Parathyroid adenoma (tissue), 2 donors: Measurements from ENCODE around the gene FRMD4A.

Experiments
- H2AFZ ChIP-seq: fragments of 300-600 bp; sonication (generic); one replicate; pipeline ENCODE4 v1.7.0; 2017; ENCODE audit warnings: antibody characterized with exemption, mild to moderate bottlenecking
- H3K27ac ChIP-seq: fragments of 300-600 bp; sonication (generic); one replicate; pipeline ENCODE4 v1.7.0; 2017
- H3K27me3 ChIP-seq: fragments of 300-600 bp; sonication (generic); one replicate; pipeline ENCODE4 v1.7.0; 2017; ENCODE audit warnings: low read length; ENCODE audit not compliant: control insufficient read depth, insufficient read depth
- H3K36me3 ChIP-seq: fragments of 300-600 bp; sonication (generic); one replicate; pipeline ENCODE4 v1.7.0; 2017; ENCODE audit warnings: low read length; ENCODE audit not compliant: control insufficient read depth, insufficient read depth
- H3K4me1 ChIP-seq: fragments of 300-600 bp; sonication (generic); one replicate; pipeline ENCODE4 v1.7.0; 2017; ENCODE audit warnings: control low read depth
- H3K4me2 ChIP-seq: fragments of 300-600 bp; sonication (generic); one replicate; pipeline ENCODE4 v1.7.0; 2017; ENCODE audit warnings: low read length
- H3K4me3 ChIP-seq: fragments of 300-600 bp; sonication (generic); one replicate; pipeline ENCODE4 v1.7.0; 2017; ENCODE audit warnings: low read depth, low read length
- H3K79me2 ChIP-seq: fragments of 300-600 bp; sonication (generic); one replicate; pipeline ENCODE4 v1.7.0; 2017; ENCODE audit warnings: control low read depth
- H3K9ac ChIP-seq: fragments of 300-600 bp; sonication (generic); one replicate; pipeline ENCODE4 v1.7.0; 2017; ENCODE audit warnings: mild to moderate bottlenecking
- H3K9me3 ChIP-seq: fragments of 300-600 bp; sonication (generic); one replicate; pipeline ENCODE4 v1.7.0; 2017; ENCODE audit warnings: low read length; ENCODE audit not compliant: control insufficient read depth
- CTCF ChIP-seq: fragments of 300-600 bp; sonication (generic); IDR thresholded peaks from one replicate; pipeline ENCODE4 v1.7.0; 2017; ENCODE audit warnings: antibody characterized with exemption, mild to moderate bottlenecking
- donor health status: primary hyperparathyroidism.

The FRMD4A gene

GRCh38 chr10:14125564-14125963, 205.2 kb downstream of the FRMD4A start:
- Histone ChIP-seq H3K9me3 (no peaks in the 10 kb centered on the region), H3K9ac (no peak overlapping the region), H3K79me2 (no peaks in the 10 kb centered on the region), H3K4me1 (no peaks in the 10 kb centered on the region), H3K36me3 (no peaks in the 10 kb centered on the region), H3K27me3 (no peaks in the 10 kb centered on the region), H3K4me2 (no peak overlapping the region), H3K27ac (no peak overlapping the region), H3K4me3 (no peak overlapping the region), H2AFZ (no peak overlapping the region)
- no peak for TF ChIP-seq CTCF

- Histone ChIP-seq H3K27ac (no peak overlapping the region), H3K4me3 (no peak overlapping the region), H3K36me3 (no peaks in the 10 kb centered on the region), H3K9ac (no peak overlapping the region), H3K9me3 (no peaks in the 10 kb centered on the region), H3K4me2 (no peak overlapping the region), H3K4me1 (no peaks in the 10 kb centered on the region), H2AFZ (no peak overlapping the region), H3K27me3 (no peaks in the 10 kb centered on the region), H3K79me2 (no peaks in the 10 kb centered on the region)
- TF ChIP-seq CTCF: no peak
These were observed 205.8 kb downstream of the FRMD4A start for GRCh38 chr10:14124941-14125340.

- Histone ChIP-seq H3K36me3 (no peaks in the 10 kb centered on the region), H3K27me3 (no peaks in the 10 kb centered on the region), H3K4me3 (no peak overlapping the region), H3K9ac (no peak overlapping the region), H3K79me2 (no peaks in the 10 kb centered on the region), H2AFZ (no peak overlapping the region), H3K4me1 (no peaks in the 10 kb centered on the region), H3K4me2 (no peak overlapping the region), H3K9me3 (no peaks in the 10 kb centered on the region), H3K27ac (no peak overlapping the region)
- no peak for TF ChIP-seq CTCF
These were observed 207.6 kb downstream of the FRMD4A start for GRCh38 chr10:14123139-14123538.

- Histone ChIP-seq H3K4me3 (no peak overlapping the region), H3K36me3 (no peaks in the 10 kb centered on the region), H3K4me1 (no peaks in the 10 kb centered on the region), H2AFZ (no peak overlapping the region), H3K9ac (no peak overlapping the region), H3K9me3 (no peaks in the 10 kb centered on the region), H3K79me2 (no peaks in the 10 kb centered on the region), H3K4me2 (no peak overlapping the region), H3K27me3 (no peaks in the 10 kb centered on the region), H3K27ac (no peak overlapping the region)
- TF ChIP-seq CTCF: no peak
These were observed 209.9 kb downstream of the FRMD4A start for GRCh38 chr10:14120812-14121211.

- H3K27ac ChIP-seq: no peak overlapping the region
- H3K9ac ChIP-seq: no peak overlapping the region
- no peak for TF ChIP-seq CTCF
- H3K4me3 ChIP-seq: no peak overlapping the region
- no peaks in the 10 kb centered on the region for H3K79me2 ChIP-seq
- no peak overlapping the region for H2AFZ ChIP-seq
- H3K4me1 ChIP-seq: no peaks in the 10 kb centered on the region
- H3K4me2 ChIP-seq: no peak overlapping the region
- H3K27me3 ChIP-seq: no peaks in the 10 kb centered on the region
- no peaks in the 10 kb centered on the region for H3K36me3 ChIP-seq
- no peaks in the 10 kb centered on the region for H3K9me3 ChIP-seq
These were observed 211.8 kb downstream of the FRMD4A start for GRCh38 chr10:14118953-14119352.
